Activated CD8-positive, alpha-beta memory T cell treated with anti-CD3 and anti-CD28 coated beads for 48 hours (primary cell): ENCODE results near the gene PPFIA4.

Experiments
- DNase-seq, 3 experiments: peaks; one replicate each; pipeline ENCODE4 v3.0.0-alpha.2; 2020; ENCODE audit warnings: low read depth in 2 of 3, low spot score in 2 of 3

The PPFIA4 gene

GRCh38 chr1:203081465-203082230, 55.4 kb downstream of the PPFIA4 start:
- DNase-seq = no peak

DNA sequence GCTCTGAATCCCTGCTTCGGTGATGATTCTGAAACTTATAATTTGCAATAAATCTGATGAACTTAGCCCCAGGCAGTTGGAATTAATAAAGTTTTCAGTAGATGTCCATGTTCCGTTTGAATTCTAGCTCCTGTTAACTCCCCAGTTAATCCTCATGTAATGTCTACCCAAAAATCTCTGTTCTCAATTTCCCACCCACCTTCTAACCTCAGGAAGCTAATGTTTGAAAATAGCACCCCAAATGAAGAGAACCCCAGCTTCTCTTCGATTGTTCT, 55.9 kb downstream of the PPFIA4 start:
- no peak for DNase-seq

DNA sequence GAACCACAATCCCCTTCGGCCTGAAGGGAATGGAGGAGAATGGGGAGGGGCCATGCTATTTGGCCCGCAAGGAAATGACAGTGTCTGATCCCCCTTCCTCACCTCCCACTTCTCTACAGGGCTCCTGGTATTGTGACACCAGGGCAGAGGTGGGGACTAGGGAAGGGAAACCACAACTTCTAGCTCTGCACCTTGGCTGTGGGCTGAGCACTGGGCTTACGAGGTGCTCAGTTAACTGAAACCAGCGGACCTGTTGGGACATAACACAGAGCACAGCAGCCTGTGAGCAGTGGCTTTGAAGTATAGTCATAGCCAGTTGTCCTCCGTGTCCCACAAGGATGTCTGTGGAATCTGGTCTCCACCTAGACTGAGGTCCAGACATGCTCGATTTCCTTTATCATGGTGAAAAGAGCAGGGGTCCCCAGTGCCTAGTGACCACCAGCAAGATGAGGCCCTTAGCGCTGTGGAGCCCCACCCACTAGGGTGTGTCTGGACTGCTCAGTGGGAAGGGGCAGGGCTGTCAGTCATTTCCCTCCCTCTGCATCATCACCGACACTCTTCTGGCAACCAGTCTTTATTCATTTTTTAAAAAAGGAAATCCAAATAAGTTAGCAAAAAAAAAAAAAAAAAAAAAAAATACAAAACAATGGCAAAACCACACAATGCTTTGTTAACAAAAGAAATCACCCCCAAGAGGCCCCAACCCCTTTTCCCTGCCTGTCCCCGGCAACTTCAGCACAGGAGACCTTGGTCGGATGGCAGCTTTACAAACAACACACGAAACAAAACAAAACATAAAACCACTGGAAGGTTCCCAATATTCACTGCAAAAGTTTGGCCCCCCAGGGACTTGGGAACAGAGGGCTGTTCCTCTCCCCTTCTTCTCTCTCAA, 56.5 kb downstream of the PPFIA4 start:
- no peak for DNase-seq

DNA sequence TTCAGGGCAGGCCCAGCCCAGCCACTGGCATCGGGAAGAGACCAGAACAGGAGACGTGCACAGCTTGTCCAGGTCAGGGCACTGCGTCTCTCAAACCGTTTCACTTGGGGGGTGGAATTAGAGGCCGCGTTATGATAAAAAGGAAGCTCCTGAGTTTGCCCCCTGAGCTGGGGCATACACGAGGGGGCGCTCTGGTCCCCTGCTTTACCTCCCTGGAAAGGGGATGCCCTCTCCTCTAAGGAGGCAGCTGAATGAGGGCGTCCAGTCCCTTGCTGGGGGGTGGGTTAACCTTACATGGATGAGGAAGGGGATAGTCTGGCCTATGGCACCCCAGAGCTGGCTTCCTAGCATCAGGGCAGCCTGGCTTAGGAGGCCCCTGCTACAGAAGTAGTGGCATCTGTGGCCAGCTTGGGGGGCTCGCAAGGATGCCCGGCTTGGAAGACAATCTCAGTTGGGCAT, 57.2 kb downstream of the PPFIA4 start:
- no peak for DNase-seq

- DNase-seq = peak in 1 of 3 experiments; percentile 38
Measured at GRCh38 chr1:203084588-203085527, 58.6 kb downstream of the PPFIA4 start.

GRCh38 chr1:203085528-203086406, 59.5 kb downstream of the PPFIA4 start, which contains the start of gene MYOG:
Gene MYOG (minus strand): TSS chr1:203086012. CDS start chr1:203085961, 51 bp downstream.
- DNase-seq = no peak

GRCh38 chr1:203086992-203087763, 60.9 kb downstream of the PPFIA4 start:
- DNase-seq = no peak

DNA sequence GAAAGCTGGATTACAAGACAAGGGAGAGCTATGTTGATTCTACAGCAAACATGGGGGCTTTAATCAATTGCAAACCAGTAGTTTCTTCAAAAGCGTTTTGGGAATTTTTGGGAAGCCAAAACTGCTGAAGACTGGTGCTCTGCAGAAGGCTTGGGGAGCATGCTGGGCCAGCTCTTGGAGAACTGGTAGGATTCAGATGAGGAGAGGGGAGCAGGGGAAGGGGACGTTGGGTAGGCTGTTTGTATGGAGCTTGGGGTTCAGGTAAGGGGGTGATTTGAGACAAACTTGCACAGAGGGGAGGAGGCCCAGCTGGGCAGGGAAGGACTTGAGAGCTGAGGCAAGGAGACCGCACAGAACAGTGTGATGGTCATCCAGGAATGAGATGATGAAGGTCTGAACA, 62.1 kb downstream of the PPFIA4 start:
- no peak for DNase-seq

- no peak for DNase-seq
Measured at GRCh38 chr1:203089001-203089650, 62.8 kb downstream of the PPFIA4 start.

GRCh38 chr1:203089651-203090045, 63.4 kb downstream of the PPFIA4 start:
- no peak for DNase-seq

DNA sequence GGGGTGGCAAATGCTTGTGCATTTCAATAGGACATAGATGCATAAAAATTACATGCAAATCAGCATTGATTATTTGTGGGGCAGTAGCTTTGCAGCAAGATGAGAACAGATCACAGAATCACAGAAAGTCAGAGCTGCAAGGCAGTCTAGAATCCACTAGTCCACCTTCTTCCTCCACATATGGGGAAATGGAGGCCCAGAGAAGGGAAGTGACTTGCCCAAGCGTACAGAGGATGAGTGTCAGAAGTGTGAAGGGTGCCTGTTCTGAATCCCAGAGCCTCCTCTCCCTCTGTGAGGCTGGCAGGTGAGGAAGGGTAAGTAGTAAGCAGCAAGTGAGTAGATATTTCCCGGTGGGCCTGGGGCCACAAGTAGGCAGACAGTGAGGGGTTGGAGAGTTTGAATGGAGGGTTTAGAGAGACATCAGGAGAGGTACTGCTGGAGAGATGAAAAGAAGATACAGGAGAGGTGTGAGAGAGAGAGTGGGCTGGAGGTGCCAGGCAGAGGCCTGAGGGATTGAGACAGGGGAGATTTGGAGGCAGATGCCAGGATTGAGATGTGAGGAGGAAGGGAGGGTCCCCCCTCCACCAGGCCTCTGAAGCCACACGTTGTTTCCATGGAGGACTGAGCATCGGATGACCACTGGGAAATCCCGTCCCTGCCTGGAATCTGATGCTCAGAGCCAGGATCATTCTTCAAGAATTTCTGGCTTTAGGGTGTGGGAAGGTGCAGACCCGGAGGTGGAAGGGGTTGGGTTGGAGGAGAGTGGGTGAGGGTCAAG, 64.3 kb downstream of the PPFIA4 start:
- DNase-seq = no peak

DNA sequence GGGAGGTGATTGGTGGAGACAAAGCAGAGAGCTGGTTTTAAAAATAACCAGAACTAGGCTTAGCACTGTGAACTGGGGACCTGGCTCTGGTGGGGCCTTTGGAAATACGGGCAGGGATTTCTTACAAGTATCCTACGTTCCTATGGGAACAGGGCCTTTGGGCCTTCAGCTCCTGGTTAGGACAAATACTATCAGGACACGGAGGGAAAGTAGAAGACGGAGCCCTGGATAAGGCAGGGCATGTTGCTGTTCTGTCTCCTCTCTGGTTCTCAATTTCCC, 64.8 kb downstream of the PPFIA4 start:
- DNase-seq = no peak

GRCh38 chr1:203091761-203092330, 65.6 kb downstream of the PPFIA4 start:
- no peak for DNase-seq

GRCh38 chr1:203093754-203094410, 67.6 kb downstream of the PPFIA4 start:
- no peak for DNase-seq

GRCh38 chr1:203095061-203095690, 68.9 kb downstream of the PPFIA4 start:
- DNase-seq = no peak

- DNase-seq = no peak
Measured at GRCh38 chr1:203096566-203096965, 70.3 kb downstream of the PPFIA4 start.

- no peak for DNase-seq
Measured at GRCh38 chr1:203097001-203097400, 70.7 kb downstream of the PPFIA4 start.
